Gastrocnemius medialis (tissue), 4 donors: ENCODE data around the gene ZNF197. TPM values are rescaled to one million over a fixed set of nuclear protein-coding genes. Genes with fewer than 3 reads are reported as not detected.

Experiments used
- ATAC-seq, 2 donors: fragments of 150-250 bp; one replicate each; pipeline ENCODE4 v1.9.1; 2016
- DNase-seq, 2 donors: peaks; one replicate each; pipeline ENCODE4 v3.0.0-alpha.2; 2019
- H3K27ac ChIP-seq, 4 donors: fragments of 200-600 bp; sonication (generic); 1 replicate in 1 of 4; 2 replicates in 3 of 4; pipeline ENCODE4 v1.5.1; 2016 to 2018; ENCODE audit warnings: mild to moderate bottlenecking in 2 of 4, moderate library complexity in 1 of 4
- H3K27me3 ChIP-seq, 3 donors: fragments of 200-600 bp; sonication (generic) in 2 of 3; 1 replicate in 1 of 3; 2 replicates in 2 of 3; pipeline versions ENCODE4 v1.5.1 to v1.6.0; 2016 to 2019; ENCODE audit warnings: mild to moderate bottlenecking in 1 of 3, moderate library complexity in 1 of 3
- H3K36me3 ChIP-seq, 2 donors: fragments of 200-600 bp; sonication (generic) in 1 of 2; one replicate each; pipeline ENCODE4 v1.5.1; 2017 to 2018
- H3K4me1 ChIP-seq, 2 donors: fragments of 200-600 bp; sonication (generic) in 1 of 2; one replicate each; pipeline ENCODE4 v1.5.1; 2016 to 2017; ENCODE audit warnings: mild to moderate bottlenecking in 2 of 2
- H3K4me3 ChIP-seq, 4 donors: fragments of 200-600 bp; sonication (generic) in 3 of 4; 1 replicate in 1 of 4; 2 replicates in 3 of 4; pipeline ENCODE4 v1.5.1; 2016 to 2019; ENCODE audit warnings: mild to moderate bottlenecking in 2 of 4
- H3K9me3 ChIP-seq, 3 donors: fragments of 200-600 bp; sonication (generic) in 2 of 3; 1 replicate in 1 of 3; 2 replicates in 2 of 3; pipeline ENCODE4 v1.5.1; 2016 to 2019
- POLR2A ChIP-seq, 2 donors: fragments of 450-650 bp; IDR thresholded peaks; one replicate each; pipeline ENCODE4 v1.6.1; 2017; ENCODE audit warnings: antibody characterized with exemption in 2 of 2, mild to moderate bottlenecking in 2 of 2, moderate library complexity in 2 of 2
- in situ Hi-C, 4 donors: fragments of 200-750 bp; cut with MboI; loops; one replicate each; pipeline versions ENCODE4 v1.15.0 to v1.8.0; 2017; ENCODE audit warnings: low sequenced_read_pairs in 4 of 4
- intact Hi-C: fragments of 100-400 bp; cut with DNase I; formaldehyde crosslinking; loops from one replicate; pipeline ENCODE4 v1.15.1; 2023; ENCODE audit warnings: low total_unique reads
- total RNA-seq, 4 donors: library from RNA; depleted of rRNA; stranded (reverse); fragments of >200 nt; gene quantifications; one replicate each; pipeline versions ENCODE4 v1.1.0 to v1.2.3, GENCODE V29; 2016
- TF ChIP-seq, protein P1 (sequence below), 5 experiments: fragments of 450-650 bp in 3 of 5; fragments of 200-600 bp in 2 of 5; sonication (generic) in 2 of 5; IDR thresholded peaks in 4 of 5; conservative IDR thresholded peaks in 1 of 5; 1 replicate in 4 of 5; 2 replicates in 1 of 5; pipeline ENCODE4 v1.5.1; 2016 to 2019; ENCODE audit warnings: antibody characterized with exemption in 5 of 5, mild to moderate bottlenecking in 3 of 5, moderate library complexity in 3 of 5

The ZNF197 gene
- total RNA-seq, 4 donors from 2014 or later = 14.3 to 21.5 (median 19.6) TPM

DNA sequence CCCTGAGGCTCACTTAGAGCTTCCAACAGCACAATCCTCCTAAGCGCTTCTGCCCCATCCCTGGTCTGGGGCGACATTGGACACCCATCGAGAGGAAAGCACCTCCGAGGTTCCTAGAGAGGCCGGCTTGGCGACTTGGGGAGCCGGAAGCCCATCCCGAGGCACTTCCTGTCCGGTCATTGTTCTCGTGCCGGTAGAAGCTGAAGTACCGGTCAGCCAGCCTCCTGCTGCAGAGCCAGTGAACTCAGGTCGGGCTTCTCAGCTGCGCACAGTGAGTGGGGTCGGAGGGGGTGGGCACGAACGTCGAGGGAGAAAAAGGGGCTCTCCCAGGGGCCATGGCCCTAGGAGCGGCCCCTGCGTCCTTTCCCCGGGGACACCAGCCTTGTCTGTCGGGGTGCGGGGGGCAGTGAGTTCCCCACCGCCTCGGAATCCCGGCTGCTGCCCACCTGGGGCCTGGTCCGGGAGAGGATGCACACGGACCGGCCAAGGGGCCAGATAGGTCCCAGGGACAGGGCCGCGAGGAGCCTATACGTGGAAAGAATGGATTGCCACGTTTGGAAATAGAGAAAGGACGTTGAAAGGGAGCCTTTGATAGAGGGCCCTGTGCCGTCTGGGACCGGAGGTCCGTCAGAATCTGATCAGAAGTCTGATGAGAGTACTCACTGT, 23.9 kb downstream of the ZNF197 start, which contains the start of gene ZNF35:
ZNF35 (plus strand) TSS at position 169 of the 666 bp plus-strand sequence. CDS start 2,336 bp downstream, outside the sequence.
- peaks cover 7 to 17% of the 10 kb centered on the region in 2 donors for H3K4me1 ChIP-seq
- ATAC-seq = peak; percentile 77 to 93
- H3K27ac ChIP-seq = peak within 1 kb of the TSS; percentile 64 to 78 (median 70)
- intact Hi-C loops (loop anchor here (1.0 to 2.0 kb wide), 2 partner anchors 23 to 112 kb away; partner anchors contain the start of genes KIAA1143, KIF15 and ZNF197), in situ Hi-C loops (no loop called here)
- DNase-seq = peak; percentile 38 to 57
- no peaks in the 10 kb centered on the region for H3K27me3 ChIP-seq
- H3K36me3 ChIP-seq = peaks cover 2 to 45% of the 10 kb centered on the region in 2 donors
- no peaks in the 10 kb centered on the region for H3K9me3 ChIP-seq
- no peak for TF ChIP-seq POLR2A (IDR thresholded peaks at IDR 0.05)
- TF ChIP-seq, protein P1, sequence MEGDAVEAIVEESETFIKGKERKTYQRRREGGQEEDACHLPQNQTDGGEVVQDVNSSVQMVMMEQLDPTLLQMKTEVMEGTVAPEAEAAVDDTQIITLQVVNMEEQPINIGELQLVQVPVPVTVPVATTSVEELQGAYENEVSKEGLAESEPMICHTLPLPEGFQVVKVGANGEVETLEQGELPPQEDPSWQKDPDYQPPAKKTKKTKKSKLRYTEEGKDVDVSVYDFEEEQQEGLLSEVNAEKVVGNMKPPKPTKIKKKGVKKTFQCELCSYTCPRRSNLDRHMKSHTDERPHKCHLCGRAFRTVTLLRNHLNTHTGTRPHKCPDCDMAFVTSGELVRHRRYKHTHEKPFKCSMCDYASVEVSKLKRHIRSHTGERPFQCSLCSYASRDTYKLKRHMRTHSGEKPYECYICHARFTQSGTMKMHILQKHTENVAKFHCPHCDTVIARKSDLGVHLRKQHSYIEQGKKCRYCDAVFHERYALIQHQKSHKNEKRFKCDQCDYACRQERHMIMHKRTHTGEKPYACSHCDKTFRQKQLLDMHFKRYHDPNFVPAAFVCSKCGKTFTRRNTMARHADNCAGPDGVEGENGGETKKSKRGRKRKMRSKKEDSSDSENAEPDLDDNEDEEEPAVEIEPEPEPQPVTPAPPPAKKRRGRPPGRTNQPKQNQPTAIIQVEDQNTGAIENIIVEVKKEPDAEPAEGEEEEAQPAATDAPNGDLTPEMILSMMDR (IDR thresholded peaks at IDR 0.05 in 4 of 5, conservative IDR thresholded peaks at IDR 0.05 in 1 of 5) = no peak
- H3K4me3 ChIP-seq = peak within 1 kb of the TSS; percentile 77 to 92 (median 84)

DNA sequence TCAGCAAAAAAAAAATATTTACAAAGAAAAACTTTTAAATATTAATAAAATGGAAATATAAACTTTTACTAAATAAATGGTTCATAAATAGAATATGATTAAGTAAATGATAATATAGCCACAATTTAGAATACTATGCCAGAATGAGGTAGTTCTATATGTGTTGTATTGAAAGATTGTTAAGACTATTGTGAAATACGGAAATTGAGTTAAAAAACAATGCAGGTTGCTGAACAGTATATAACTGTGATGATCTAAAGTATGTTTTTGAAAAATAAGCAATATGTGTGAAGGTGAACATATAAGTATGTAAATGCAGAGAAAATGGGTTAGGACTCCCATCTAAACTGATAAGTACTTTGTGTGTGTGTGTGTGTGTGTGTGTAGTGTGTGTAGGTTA, 24.9 kb downstream of the ZNF197 start:
- TF ChIP-seq, protein P1 (IDR thresholded peaks at IDR 0.05 in 4 of 5, conservative IDR thresholded peaks at IDR 0.05 in 1 of 5) = no peak
- TF ChIP-seq POLR2A (IDR thresholded peaks at IDR 0.05) = no peak
- H3K27me3 ChIP-seq = no peaks in the 10 kb centered on the region
- no peak for DNase-seq
- H3K4me3 ChIP-seq = peak overlapping the region; percentile 77 to 92 (median 84)
- no peak for ATAC-seq
- no peak overlapping the region for H3K27ac ChIP-seq
- peaks cover 7 to 17% of the 10 kb centered on the region in 2 donors for H3K4me1 ChIP-seq
- no peaks in the 10 kb centered on the region for H3K9me3 ChIP-seq
- intact Hi-C loops (loop anchor here (2.0 kb wide), 1 partner anchor 111 kb away; the partner anchor contains the start of genes KIAA1143 and KIF15), in situ Hi-C loops (no loop called here)
- H3K36me3 ChIP-seq = peaks cover 0 to 43% of the 10 kb centered on the region in 2 donors

DNA sequence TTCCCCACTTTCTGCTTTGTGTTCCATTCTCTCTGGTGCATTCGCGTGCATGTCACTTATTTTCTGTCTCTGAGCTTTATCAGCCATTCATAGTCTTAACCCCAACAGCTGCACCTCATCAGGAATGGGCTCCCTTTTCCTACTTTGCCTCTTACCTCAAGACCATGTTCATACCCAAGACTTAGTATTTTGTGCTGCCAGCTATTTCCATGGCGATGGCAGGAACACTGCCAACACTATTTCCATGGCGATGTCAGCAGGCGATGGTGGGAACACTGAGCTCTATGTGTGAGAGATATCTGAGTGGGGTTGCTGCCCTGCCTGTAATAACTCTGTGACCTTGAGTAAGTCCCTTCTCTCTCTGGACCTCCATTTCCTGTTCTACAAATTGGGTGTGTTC, 29.2 kb downstream of the ZNF197 start:
- H3K36me3 ChIP-seq = peaks cover 3 to 82% of the 10 kb centered on the region in 2 donors
- H3K27me3 ChIP-seq = no peaks in the 10 kb centered on the region
- H3K4me1 ChIP-seq = peaks cover 7 to 11% of the 10 kb centered on the region in 2 donors
- in situ Hi-C loops = no loop called here
- peaks cover 0 to 6% (median 0%) of the 10 kb centered on the region in 3 donors for H3K9me3 ChIP-seq
- TF ChIP-seq, protein P1 (IDR thresholded peaks at IDR 0.05 in 4 of 5, conservative IDR thresholded peaks at IDR 0.05 in 1 of 5) = no peak
- no peak for TF ChIP-seq POLR2A (IDR thresholded peaks at IDR 0.05)
- intact Hi-C loops = no loop called here
- no peak for DNase-seq
- no peak overlapping the region for H3K27ac ChIP-seq
- no peak for ATAC-seq
- H3K4me3 ChIP-seq = no peak overlapping the region

DNA sequence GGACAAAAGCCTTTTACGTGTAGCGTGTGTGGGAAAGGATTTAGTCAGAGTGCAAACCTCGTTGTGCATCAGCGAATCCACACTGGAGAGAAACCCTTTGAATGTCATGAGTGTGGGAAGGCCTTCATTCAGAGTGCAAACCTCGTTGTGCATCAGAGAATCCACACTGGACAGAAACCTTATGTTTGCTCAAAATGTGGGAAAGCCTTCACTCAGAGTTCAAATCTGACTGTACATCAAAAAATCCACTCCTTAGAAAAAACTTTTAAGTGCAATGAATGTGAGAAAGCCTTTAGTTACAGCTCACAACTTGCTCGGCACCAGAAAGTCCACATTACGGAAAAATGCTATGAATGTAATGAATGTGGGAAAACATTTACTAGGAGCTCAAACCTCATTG, 34.2 kb downstream of the ZNF197 start:
- TF ChIP-seq, protein P1 (IDR thresholded peaks at IDR 0.05 in 4 of 5, conservative IDR thresholded peaks at IDR 0.05 in 1 of 5) = no peak
- TF ChIP-seq POLR2A (IDR thresholded peaks at IDR 0.05) = no peak
- Histone ChIP-seq H3K4me1 (no peaks in the 10 kb centered on the region), H3K27ac (no peak overlapping the region), H3K36me3 (peaks cover 7 to 74% of the 10 kb centered on the region in 2 donors), H3K9me3 (peaks cover 0 to 18% (median 0%) of the 10 kb centered on the region in 3 donors), H3K4me3 (no peak overlapping the region), H3K27me3 (no peaks in the 10 kb centered on the region)
- DNase-seq = no peak
- intact Hi-C loops = no loop called here
- in situ Hi-C loops = no loop called here
- ATAC-seq = no peak
